SKM-1 (cell line): ENCODE results near the gene WNK1.
A peak's percentile ranks its signal among the peaks of the same experiment; 100 is the strongest.
"Not testable (repeated sequence)": the region's sequence is repeated elsewhere in the genome, so short reads cannot be mapped to it uniquely, and the experiment has no call there.

ENCODE experiments used
- DNase-seq: peaks from one replicate; lab custom pipeline; 2025; ENCODE audit not compliant: unreplicated experiment; lab: John Stamatoyannopoulos, UW

Gene WNK1

GRCh38 chr12:740921-741320 lies 11.5 kb upstream of the WNK1 start:
- DNase-seq, result no peak

- DNase-seq, result no peak
These were observed 2.6 kb upstream of the WNK1 start for GRCh38 chr12:749751-750270.

GRCh38 chr12:750366-751191 lies 1.8 kb upstream of the WNK1 start:
- DNase-seq, result no peak

GRCh38 chr12:751192-751998 lies 984 bp upstream of the WNK1 start:
- DNase-seq, result peak; percentile 70

- no peak for DNase-seq
These were observed 574 bp downstream of the WNK1 start for GRCh38 chr12:752695-753610.

- DNase-seq, result no peak
These were observed 1.5 kb downstream of the WNK1 start for GRCh38 chr12:753611-754472.

GRCh38 chr12:754473-754820 lies 2.1 kb downstream of the WNK1 start:
- DNase-seq, result no peak

GRCh38 chr12:754851-755562 lies 2.6 kb downstream of the WNK1 start:
- DNase-seq, result peak; percentile 35

- no peak for DNase-seq
These were observed 7.2 kb downstream of the WNK1 start for GRCh38 chr12:759628-760027.

- no peak for DNase-seq
These were observed 8.9 kb downstream of the WNK1 start for GRCh38 chr12:761256-761655.

GRCh38 chr12:765840-766239 lies 13.5 kb downstream of the WNK1 start:
- no peak for DNase-seq

GRCh38 chr12:768434-768833 lies 16.1 kb downstream of the WNK1 start:
- DNase-seq, result no peak

GRCh38 chr12:770479-770878 lies 18.1 kb downstream of the WNK1 start:
- no peak for DNase-seq

GRCh38 chr12:772056-772697 lies 19.8 kb downstream of the WNK1 start:
- no peak for DNase-seq

- no peak for DNase-seq
These were observed 21.8 kb downstream of the WNK1 start for GRCh38 chr12:774051-774614.

- not testable (repeated sequence) for DNase-seq
These were observed 23.8 kb downstream of the WNK1 start for GRCh38 chr12:775973-776771.

GRCh38 chr12:776772-777373 lies 24.5 kb downstream of the WNK1 start:
- not testable (repeated sequence) for DNase-seq
